ENCODE results near the gene PDGFA. TPM values are rescaled to one million over a fixed set of nuclear protein-coding genes. Genes with fewer than 3 reads are reported as not detected.

PDGFA gene
- total and polyA plus RNA-seq, 12 donors, result 2.9 to 28.6 (median 13.6) TPM

DNA sequence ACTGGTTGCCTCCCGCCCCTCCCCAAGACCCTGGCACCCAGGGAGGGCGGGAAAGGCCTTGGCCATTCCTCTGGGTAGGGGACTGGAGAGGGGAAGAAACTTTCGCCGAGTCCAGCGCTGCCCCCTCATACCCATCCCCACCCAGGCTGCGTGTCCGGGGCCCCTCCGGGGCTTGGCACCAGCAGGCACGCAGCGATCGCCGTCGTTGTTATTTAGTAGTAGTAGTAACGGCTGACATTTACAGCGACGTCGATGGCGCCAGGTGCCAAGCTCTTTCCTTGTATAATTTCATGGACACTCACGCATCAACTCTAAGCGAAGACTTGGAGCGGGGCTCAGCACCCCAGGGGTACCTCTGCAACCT lies 3.3 kb upstream of the PDGFA start:
- intact Hi-C loops (cut with DNase I), result loop anchor here in 1 of 2 donors (10.0 kb wide), 1 partner anchor 58 kb away; no protein-coding TSS in a partner anchor
- TF ChIP-seq POLR2A (IDR thresholded peaks at IDR 0.05), result no peak
- TF ChIP-seq, protein P1, sequence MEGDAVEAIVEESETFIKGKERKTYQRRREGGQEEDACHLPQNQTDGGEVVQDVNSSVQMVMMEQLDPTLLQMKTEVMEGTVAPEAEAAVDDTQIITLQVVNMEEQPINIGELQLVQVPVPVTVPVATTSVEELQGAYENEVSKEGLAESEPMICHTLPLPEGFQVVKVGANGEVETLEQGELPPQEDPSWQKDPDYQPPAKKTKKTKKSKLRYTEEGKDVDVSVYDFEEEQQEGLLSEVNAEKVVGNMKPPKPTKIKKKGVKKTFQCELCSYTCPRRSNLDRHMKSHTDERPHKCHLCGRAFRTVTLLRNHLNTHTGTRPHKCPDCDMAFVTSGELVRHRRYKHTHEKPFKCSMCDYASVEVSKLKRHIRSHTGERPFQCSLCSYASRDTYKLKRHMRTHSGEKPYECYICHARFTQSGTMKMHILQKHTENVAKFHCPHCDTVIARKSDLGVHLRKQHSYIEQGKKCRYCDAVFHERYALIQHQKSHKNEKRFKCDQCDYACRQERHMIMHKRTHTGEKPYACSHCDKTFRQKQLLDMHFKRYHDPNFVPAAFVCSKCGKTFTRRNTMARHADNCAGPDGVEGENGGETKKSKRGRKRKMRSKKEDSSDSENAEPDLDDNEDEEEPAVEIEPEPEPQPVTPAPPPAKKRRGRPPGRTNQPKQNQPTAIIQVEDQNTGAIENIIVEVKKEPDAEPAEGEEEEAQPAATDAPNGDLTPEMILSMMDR (IDR thresholded peaks at IDR 0.05), result no peak
- no peaks in the 10 kb centered on the region for H3K36me3 ChIP-seq (replicated peaks in 1 of 2)
- H3K4me3 ChIP-seq, result peak overlapping the region in 1 of 4 donors; percentile 60
- H3K27ac ChIP-seq, result peak overlapping the region in 1 of 5 donors; percentile 42
- peaks cover 29 to 31% of the 10 kb centered on the region in 2 donors for H3K4me1 ChIP-seq (replicated peaks in 1 of 2)
- WGBS, 4 donors, result 16 to 74% (median 21%) methylated on average over 3 to 21 of the region's 21 CpGs
- no peak for DNase-seq
- H3K27me3 ChIP-seq, result peaks cover 26% of the 10 kb centered on the region
- no peaks in the 10 kb centered on the region for H3K9me3 ChIP-seq (replicated peaks in 1 of 3)

DNA sequence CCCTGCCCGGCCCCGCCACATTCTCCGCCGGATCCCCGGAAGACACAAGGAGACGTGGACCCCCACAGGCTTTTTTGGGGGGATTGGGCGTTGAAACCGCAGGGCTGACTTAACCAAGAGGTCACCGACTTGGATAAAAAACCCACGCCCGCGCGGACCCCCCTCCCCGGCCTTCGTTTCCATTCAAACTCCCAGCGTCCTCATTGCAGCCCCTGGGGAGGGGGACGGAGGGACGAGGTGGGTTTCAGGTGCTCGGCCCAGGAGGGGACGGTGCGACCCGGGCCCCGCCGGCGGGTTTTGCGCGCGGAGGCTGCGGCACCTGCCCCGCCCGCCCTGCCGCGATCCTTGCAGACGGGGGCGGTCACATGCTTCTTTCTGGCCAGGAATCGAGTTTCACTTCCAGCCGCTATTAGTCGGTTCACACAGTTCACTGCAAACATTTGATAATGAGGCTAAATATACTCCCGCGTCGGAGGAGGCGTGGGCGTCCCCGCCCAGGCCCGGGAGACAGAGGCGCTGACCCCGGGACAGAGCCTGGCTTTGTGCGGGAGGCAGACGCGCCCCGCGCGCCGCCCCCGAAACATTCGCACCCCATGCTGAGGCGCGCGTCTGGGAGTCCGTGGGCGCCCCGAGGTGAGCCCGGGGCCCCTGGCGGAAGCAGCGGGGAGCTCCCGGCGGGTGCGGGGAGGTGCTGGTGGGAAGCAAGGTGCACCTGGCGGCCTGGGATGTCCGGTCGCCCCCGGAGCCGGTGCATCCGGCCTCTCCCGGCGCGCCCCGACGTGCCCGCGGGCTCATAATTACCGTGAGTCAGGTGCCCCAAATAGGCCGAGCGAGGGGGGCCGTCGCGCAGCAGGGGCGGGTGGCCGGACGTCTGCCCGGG lies 2.7 kb upstream of the PDGFA start:
- intact Hi-C loops (cut with DNase I), result loop anchor here in 1 of 2 donors (10.0 kb wide), 1 partner anchor 58 kb away; no protein-coding TSS in a partner anchor
- Histone ChIP-seq H3K27ac (peak overlapping the region in 1 of 5 donors; percentile 42), H3K9me3 (replicated peaks in 1 of 3) (no peaks in the 10 kb centered on the region), H3K4me1 (replicated peaks in 1 of 2) (peaks cover 31% of the 10 kb centered on the region in 2 donors), H3K27me3 (peaks cover 26% of the 10 kb centered on the region), H3K36me3 (replicated peaks in 1 of 2) (no peaks in the 10 kb centered on the region), H3K4me3 (peak overlapping the region in 2 of 4 donors; percentile 23 to 60)
- TF ChIP-seq POLR2A (IDR thresholded peaks at IDR 0.05), result no peak
- TF ChIP-seq, protein P1 (IDR thresholded peaks at IDR 0.05), result peak in 1 of 6 experiments; percentile 11
- DNase-seq, result peak in 4 of 7 donors; percentile 43 to 58 (median 53)
- WGBS, 4 donors, result 0 to 2% (median 1%) methylated on average over 4 to 91 of the region's 91 CpGs

DNA sequence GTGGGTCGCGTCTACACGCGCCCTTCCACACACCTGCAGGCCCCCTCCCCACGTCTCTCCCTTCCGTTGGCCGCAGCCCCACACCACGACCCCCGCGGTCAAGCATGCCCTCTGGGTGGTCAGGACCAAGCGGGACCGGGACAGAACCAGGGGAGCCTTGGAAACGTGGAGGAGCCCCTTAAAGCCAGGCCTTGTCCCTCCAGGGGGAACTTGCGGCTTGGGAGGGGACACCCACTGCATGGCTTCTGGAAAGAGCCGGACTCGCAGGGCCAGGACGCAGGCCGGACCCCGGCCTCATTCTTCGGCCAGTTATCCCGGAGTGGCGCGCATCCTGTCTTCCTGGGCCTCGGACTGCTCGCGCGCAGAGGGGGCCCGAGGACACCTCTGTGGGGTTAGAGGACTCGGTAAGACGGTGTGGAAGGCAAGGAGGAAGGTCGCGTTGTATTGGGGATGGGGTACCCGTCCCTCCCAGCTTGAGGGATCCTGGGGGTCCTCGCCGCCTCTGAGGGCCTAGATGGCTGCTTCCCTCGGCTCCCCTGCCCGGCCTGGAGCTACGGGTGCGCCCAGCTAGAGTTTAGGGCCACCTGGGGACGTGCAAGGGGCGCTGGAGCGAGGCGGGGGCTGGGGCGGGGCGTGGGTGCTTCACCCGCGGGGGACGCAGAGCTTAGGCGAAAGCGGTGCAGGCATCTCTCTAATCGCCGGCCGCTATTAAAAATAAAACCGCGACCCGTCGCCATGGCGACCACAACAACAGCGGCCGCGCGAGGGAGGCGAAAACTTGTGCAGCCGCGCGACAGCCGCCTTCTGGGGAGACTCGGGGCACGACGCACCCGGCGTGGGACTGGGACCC lies 1.8 kb upstream of the PDGFA start:
- Histone ChIP-seq H3K36me3 (replicated peaks in 1 of 2) (no peaks in the 10 kb centered on the region), H3K9me3 (replicated peaks in 1 of 3) (no peaks in the 10 kb centered on the region), H3K27ac (peak overlapping the region in 1 of 5 donors; percentile 42), H3K4me3 (peak overlapping the region in 2 of 4 donors; percentile 23 to 60), H3K4me1 (replicated peaks in 1 of 2) (peaks cover 31 to 34% of the 10 kb centered on the region in 2 donors), H3K27me3 (peaks cover 26% of the 10 kb centered on the region)
- TF ChIP-seq, protein P1 (IDR thresholded peaks at IDR 0.05), result no peak
- TF ChIP-seq POLR2A (IDR thresholded peaks at IDR 0.05), result no peak
- 8 to 11% (median 9%) methylated on average over 36 to 72 of the region's 72 CpGs for WGBS, 4 donors
- intact Hi-C loops (cut with DNase I), result loop anchor here in 1 of 2 donors (10.0 kb wide), 1 partner anchor 57 kb away; no protein-coding TSS in a partner anchor
- DNase-seq, result peak in 6 of 7 donors; percentile 44 to 76 (median 53)
